GM21526 (cell line): Measurements from ENCODE around the gene NINJ1.
"Not testable (repeated sequence)": the region's sequence is repeated elsewhere in the genome, so short reads cannot be mapped to it uniquely, and the experiment has no call there.

Experiments used
- ATAC-seq: cut with Tn5 transposase; IDR thresholded peaks from one replicate; pipeline ENCODE4 v1.9.1; 2021; ENCODE audit warnings: moderate library complexity; ENCODE audit not compliant: unreplicated experiment, low FRiP score

The NINJ1 gene

DNA sequence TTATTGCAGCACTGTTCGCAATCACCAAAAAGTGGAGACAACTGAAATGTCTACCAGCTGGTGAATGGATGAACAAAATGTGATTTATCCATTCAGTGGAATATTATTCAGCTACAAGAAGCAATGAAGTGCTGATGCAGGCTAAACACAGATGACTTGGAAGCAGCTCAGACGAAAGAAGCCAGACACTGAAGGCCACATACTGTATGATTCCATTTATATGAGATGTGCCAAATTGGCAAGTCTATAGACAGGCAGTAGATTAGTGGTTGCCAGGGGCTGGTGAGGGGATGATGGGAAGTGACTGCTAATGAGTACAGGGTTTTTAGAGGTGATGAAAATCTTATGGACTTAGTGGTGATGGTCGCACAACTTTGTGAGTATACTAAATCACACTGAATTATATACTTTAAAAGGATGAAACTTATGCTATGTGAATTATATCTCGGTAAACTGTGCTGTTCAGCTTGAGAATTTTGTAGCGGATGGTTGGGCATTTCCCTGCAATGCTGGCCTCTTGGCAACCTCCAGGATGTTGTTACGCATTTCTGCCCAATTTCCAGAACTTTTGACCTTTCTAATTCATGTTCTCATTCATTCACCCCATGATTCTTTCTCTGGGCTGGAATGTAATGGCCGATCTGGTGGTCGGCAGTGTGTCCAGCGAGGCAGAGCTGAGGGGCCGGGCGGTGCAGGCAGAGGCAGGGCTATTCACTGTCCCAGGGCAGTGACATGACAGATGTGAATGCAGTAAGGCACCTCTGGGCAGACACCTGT, 27.9 kb upstream of the NINJ1 start:
- ATAC-seq: no peak

DNA sequence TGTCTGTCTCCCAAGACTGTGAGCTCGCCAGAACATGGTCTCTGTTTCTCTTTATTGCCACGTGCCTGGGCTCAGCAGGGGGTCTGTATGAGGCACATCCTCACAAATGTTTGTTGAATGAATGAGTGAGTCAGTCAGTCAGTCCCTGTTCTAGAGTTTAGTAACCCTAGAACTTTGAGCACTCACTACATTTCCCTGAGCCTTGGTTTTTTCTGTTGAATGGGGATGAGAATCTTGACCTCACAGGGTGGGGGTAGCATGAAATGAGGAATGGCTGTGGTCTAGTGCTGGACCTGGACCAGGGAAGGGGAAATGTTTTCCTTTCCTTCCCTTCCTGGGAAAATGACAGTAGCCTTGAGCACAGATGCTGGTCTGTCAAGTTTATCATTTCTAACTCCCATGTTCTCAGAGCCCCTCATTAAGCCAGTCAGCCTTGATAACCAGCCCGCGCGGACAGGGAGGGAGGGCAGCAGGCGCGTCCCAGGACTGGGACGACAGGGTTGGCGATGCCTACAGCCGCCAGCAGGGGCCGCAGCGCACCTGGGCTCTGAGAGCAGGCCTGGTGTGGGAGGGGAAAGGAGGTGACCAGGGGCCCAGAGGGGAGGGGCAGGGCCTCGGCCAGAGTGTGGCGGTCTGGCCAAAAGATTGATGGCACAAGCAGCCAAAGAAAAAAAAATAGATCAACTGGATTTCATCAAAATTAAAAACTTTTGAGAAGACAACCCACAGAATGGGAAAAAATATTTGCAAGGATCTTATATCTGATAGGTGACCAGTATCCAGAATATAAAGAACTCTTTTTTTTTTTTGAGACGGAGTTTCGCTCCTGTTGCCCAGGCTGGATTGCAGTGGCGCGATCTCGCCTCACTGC, 25.8 kb upstream of the NINJ1 start:
- ATAC-seq: peak; percentile 79

DNA sequence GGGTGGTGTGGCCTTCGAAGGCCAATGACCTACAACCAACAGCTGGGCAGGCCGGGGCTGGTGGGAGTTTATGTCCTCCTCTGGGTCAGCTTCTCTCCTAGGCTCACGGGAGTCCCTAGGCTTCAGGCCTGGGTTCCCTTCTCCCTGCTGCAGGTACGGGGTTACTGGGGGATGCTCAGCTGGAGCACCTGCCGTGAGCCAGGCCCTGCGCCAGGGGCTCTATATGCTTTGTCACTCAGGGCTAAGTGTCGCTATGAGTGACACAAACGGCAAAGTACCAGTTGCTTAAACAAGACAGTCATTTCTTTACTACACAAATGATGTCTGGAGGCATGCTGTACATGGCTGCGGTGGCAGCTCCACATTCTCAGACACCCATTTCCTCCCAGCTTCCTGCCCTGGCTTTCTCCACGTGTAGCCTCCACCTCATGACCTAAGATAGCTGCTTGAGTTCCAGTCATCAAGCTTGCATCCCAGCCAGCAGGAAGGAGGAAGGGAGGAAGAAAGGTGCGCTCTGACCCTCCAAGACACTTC, 22.5 kb upstream of the NINJ1 start:
- ATAC-seq: no peak

DNA sequence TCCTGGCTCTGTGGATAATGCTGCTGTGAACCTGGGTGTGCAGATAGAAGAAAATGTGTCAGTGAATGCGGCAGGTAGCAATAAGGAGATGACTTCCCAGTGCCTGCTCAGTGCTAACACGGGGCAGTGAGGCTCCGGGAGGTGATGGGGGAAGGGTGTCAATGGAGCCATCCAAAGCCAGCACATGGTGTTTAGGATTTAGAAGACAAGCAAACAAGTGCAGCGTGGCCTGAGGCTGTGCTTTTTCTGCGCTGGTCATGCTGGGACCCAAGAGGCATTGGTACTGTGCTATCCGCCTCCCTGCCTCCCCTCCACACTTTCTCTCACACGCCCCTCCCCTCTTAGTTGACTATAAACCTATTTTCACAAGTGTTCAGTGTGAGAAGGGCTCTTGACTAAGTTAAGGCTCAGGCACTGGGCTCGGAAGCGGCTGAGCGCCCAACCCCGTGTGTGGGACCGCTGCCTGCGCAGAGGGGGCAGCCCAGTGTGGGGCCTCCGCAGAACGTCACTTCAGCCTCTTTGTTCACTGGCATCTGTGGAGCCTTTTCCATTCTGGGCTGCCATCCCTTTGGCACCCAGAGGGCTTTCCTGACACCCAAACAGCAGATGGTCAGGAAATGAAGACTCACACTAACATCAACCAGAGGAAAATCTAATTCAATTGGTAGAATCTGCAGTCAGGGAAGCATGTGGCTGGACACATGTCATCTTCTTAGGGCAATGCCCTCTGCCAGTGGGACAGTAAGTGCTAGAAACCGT, 21.8 kb upstream of the NINJ1 start:
- no peak for ATAC-seq

DNA sequence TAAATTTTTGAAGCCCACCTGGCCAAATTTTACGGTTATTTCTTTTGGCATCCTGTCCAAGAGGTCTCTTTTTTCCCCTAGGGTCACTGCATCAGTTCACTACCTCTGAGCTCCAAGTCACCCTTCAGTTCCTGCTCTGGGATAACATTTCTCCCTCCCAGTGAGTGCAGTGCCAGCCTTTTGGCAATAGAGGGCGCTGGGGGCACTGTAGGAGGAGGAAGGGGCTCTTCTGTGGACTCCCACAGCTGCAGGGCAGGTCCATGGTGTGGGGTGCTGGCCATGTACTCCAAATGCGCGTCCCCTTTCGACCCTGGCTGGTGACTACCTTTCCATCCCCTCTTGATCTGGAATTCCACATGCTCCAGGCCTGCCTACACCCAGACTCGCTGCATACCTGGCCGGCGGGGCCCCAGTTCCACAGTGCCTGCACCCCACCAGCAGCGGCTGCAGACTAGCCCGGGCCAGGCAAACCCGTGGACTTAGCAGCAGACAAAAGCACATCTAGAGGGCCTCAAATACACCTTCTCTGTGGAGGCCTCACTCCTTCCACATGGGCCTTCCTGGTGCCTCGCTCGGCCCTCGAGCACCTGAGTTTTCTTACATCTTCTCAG, 20.3 kb upstream of the NINJ1 start:
- no peak for ATAC-seq

DNA sequence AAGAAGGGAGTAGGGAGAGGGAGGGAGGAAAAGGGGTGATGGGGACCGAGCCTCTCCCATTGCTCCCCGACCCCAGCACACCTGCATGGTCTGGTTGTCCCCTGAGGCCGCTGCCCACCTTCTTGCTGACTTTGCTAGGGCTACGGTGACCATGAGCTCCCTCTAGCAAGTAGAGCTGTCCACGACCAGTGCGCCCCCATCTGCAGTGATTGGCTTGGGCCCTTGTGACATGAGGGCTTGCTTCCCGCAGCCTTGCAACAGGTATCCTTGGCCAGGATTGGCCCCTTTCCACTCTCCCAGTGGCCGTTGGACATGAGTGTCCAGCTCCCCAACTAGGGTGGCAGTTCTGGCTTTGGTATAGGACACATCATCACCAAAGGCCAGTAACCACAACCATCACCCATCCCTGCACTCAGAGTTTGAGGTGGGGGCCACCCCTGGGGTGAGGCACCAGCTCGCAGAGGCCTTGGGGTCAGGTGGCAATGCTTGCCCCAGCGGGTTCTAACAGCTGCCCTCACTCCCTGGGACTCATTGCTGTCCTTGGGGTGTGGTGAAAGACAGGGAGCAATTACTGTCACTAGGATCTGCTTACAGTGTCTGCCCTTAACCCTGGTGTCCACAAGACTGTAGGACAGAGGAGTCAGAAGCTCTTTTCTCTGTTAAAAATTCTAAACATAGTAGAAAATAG, 17.2 kb upstream of the NINJ1 start:
- no peak for ATAC-seq

DNA sequence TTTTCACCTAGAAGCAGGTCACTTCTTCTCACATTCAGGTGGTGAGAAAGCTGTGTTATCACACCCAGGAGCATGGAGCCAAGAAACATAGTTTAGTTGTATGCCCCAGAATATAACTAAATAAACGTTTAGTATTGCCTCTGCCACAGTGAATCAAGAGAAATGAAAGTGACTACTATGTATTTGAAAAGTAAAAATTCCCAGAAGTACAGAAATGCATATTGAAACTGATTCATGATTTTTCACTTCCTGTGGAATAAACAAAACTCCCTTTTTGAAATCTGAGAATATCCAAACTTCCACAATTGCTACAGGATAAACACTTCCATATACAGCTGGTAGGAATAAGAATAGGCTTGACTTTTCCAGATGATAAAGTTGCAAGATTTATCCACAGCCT, 15.3 kb upstream of the NINJ1 start:
- no peak for ATAC-seq

DNA sequence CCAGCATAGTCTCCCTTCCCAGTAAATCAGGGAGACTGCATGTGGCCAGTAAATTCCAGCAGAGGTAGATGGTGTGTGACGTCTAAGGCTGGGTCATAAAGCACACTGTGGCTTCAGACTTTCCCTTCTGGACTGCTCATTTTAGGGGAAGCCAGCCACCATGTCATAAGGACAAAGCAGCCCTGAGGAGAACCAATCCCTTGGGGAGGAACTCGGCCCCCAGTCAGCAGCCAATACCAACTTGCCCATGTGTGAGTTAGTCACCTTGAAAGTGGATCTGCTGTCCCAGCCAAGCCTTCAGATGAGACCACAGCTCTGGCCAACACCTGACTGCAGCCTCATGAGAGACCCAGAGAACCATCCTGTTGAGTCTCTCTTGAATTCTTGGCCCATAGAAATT, 14.7 kb upstream of the NINJ1 start:
- ATAC-seq: no peak

DNA sequence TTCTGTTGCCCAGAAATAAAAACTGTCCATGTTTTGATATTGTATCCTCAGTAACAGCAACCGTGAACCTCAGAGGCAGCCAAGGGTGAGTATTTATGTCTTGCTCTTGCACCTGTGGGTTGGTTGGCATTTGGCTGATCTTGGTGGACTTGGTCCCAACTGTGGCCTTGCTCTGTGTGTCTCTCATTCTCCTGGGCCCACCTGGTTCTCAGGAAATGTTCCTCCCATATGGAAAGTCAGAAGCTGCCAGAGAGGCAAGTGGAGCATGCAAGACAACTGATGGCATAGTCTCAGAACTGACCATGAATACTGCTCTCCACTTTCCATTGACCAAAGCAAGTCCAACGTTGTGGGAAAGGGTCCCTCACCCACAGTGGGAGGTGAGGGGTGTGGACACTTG, 13.6 kb upstream of the NINJ1 start:
- no peak for ATAC-seq

DNA sequence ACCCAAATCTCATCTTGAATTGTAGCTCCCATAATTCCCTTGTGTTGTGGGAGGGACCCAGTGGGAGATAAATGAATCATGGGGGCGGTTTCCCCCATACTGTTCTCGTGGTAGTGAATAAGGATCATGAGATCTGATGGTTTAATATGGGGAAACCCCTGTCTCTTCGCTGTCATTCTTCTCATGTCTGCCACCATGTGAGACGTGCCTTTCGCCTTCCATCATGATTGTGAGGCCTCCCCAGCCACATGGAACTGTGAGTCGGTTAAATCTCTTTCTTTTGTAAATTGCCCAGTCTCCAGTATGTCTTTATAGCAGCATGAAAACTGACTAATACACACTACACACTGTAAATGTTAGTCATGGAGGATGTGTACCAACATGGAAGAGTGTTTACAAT, 12.6 kb upstream of the NINJ1 start:
- not testable (repeated sequence) for ATAC-seq

DNA sequence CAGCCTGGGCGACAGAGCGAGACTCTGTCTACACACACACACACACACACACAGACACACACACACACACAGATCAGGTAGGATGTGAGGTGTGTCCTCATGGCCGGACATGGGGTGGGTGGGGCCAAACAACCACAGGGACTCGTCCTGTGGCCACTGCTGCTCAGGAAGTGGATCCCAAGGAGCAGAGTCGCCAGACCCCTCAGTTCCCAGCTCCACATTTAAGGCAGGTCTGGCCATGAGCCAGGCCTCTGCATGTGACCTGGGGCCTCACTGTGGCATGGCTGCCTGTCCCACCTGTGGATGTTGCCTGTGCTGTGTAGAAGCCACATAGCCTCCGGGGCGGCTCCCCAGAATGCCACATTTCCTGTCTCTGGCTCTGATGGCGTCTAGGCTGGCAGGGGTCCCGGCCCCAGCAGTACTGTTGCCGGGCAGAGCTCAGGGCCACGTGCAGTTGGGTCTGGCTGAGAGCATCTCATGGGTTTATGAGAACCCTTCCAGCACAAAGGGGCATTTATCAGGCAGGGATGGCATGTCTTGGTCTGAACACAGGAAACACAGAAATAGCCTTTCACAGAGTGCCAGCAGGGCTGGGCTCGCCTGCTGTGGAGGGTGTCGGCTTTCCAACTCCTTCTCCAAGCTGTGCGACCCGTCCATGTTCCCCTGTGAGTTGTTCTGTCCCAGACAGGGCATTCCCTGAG, 9.9 kb upstream of the NINJ1 start:
- ATAC-seq: no peak

DNA sequence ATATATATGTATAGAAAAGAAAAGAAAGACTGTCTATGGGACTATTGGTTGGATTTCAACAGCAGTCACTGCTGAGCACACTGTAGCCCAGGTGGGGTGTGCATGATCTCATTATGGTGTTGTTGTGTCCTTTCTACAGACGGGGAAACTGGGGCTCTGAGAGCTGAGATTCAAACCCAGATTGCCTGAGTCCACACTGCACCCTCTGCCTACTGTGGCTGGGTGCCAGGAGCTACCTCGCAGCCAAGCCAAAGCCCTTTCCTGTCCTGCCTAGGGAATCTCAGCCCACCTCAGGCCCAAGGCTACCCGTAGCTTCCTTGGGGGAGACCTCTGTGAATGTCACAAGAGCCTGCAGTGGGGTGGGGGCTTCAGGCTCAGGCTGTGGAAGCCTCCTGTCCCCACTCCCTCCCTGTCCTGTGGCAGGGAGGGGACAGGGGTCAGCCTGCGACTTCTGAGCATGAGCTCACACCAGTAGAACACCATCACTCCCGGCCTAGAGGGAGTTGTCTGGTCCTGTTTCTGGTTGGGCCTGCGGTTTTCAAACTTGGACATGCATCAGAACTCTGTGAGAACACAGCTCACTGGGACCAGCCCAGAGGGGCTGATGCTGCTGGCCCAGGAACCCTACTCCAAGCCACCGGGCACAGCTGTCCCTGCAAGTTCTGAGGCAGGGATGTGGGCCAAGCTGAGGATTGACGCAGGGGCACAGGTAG, 7.9 kb upstream of the NINJ1 start:
- ATAC-seq: no peak

DNA sequence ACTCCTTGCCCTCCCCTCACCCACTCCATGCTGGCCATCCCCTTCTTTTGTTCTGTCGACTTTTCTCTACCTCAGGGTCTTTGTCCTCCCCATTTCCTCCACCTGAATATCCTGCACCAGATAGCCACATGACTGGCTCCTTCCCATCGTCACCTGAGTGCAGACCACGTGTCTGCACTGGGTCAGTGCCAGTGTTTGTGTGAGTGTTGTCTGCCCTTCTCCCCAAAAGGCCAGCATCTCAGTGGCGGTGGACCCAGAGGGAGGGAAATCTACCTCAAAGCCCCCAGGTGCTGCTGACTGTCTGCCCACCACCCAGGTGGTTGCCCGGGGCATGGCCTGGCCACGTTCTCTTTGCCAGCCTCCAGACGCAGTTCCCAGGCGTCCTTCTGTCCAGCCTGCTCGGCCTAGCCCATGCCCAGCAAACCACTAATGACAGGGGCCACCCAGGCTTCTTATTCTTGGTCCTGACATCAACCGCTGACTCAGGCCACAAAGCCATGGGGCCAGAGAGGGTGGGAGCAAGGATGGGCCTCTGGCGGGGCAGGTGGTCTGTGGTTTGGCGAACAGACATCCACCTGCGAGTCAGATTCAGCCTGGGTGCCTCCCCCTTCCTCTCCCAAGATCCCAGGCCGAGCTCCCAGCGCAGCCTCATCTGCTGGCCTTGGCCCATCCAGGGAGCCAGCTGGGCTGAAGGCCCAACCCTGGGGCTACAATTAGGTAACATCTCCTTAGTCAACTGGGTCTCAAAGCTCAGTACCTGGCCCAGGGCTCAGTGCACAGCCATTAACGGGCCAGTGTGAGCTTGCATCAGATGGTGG, 5.5 kb upstream of the NINJ1 start:
- ATAC-seq: no peak

DNA sequence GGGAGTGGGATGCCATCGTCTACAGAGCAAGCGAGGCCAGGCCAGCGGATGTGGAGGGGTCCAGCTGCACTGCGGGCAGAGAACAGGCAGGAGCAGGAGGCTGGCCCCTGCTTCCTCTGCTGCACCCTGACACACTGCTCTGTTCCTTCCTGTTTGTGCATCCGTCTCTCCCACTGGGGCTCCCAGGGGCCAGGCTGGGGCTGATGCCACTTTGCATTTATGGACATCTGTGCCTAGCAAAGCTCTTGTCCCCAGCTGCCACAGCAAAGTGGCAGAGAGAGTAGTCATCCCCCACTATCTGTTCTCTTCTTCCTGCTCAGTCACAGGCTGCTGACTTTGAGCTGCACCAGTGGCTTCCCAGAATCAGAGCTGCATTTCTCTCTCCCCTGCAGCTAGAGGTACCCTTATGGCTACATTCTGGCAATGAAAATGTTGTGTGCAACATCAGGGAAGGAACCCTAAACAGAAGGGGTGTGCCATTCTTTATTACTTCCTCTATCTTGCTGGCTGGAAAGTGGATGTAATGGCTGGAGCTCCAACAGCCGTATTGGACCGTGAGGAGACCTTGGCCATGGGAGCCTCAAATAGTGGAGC, 4.2 kb upstream of the NINJ1 start:
- no peak for ATAC-seq

DNA sequence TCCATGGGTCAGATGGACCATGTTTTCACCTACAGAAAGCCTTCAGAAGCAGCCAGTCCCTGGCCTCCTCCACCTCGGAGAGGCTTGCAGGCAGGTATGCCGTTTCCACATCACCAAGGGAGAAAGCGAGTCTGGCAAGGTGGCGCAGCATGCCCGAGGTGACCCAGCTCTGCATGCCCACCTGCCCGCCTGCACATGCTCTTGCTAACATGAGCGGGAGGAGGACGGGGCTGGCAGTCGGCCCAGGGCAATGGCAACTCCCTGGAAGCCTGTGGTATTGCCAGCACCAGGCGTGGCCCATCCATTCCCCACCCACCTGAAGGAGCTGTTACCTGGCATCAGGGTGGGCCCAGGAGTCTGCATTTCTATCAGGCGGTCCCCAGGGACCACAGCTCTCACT, 3.3 kb upstream of the NINJ1 start:
- no peak for ATAC-seq

DNA sequence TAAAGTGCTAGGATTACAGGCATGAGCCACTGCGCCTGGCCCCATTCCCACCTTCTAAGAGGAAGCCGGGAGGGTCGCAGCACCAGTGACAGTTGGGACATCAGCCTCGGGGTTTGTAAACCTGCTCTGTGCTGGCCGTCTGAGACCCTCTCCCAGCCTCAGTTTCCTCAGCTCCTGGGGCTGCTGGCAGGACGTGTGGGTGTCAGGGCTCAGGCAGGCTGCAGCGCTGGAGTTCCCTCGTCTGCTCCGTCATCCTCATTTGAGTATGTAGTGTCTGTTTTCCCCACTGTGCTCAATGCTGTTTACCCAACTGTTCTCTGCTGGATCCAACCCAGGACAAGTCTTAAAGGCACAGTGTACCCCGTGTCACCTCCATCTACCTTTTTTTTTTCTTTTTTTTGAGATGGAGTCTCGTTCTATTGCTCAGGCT, 2.0 kb upstream of the NINJ1 start:
- ATAC-seq: no peak

DNA sequence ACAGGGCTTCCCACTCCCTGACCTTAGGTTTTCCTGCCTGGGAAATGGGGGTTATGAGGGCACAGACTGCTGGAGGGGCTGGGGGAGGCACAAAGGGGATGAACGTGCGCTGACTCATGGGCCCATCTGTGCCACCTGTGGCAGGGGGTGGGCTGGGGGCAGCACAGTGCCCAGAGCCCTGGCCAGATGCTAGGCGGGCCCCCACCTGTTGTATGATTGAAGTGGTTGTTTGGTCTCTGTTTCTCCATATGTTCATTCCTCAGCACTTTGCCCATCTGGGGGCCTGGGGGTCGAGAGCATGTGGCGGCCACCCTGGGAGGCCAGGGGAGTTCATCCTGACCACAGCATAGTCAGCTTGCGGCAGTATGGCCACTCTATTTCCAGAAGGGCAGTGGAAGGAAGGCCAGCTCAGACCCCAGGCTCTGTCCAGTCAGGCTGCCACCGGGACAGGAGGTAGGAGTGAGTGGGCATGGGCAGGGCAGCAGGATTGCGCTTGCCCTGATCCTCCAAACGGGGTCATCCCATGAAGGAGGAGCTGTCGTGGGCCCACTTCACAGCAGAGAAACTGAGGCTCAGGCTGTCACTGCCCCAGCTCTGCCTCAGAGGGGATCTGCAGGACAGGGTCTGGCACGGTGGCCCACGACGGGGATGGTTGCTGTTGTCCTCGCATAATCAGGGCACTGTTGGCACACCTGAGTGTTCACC, 841 bp upstream of the NINJ1 start:
- ATAC-seq: no peak
